Stimulated activated CD8-positive, alpha-beta memory T cell treated with anti-CD3 and anti-CD28 coated beads, Interleukin-15, amount 100 ng/mL, for 24 hours (primary cell): ENCODE measurements around the gene PRKCQ.
"Not testable (repeated sequence)": the region's sequence is repeated elsewhere in the genome, so short reads cannot be mapped to it uniquely, and the experiment has no call there.

Source experiments
- DNase-seq: peaks from one replicate; pipeline ENCODE4 v3.0.0-alpha.2; 2020; ENCODE audit warnings: low read depth

Gene PRKCQ

DNA sequence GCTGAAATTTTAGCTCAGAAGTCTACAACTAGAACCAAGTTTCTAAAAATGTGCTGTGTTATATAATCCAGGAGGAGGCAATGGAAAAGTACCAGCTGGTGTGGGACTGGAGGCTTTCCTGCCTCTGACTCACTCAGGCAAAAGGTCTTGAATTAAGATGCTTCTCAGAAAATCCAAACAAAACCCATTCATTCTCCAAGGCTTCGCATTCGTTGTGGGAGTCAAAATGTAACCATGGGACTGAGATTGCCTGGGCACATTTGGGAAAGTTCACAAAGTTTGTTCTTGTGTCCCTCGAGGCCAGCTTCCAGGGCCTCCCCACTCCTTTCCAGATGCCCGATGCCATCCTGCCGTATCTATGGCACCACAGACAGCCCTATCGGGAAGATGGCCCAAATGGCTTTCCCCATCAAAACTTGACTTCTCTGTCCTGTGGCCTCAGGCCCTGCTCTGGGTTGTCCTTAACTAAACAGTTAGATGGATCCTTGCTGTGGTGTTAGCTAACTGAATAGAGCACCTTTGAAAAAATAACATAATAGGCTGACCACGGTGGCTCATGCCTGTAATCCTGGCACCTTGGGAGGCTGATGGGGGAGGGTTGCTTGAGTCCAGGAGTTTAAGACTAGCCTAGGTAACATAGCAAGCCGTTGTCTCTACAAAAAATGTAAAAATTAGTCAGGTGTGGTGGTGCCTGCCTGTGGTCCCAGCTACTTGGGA is 196.8 kb downstream of the PRKCQ start:
- DNase-seq, result no peak

DNA sequence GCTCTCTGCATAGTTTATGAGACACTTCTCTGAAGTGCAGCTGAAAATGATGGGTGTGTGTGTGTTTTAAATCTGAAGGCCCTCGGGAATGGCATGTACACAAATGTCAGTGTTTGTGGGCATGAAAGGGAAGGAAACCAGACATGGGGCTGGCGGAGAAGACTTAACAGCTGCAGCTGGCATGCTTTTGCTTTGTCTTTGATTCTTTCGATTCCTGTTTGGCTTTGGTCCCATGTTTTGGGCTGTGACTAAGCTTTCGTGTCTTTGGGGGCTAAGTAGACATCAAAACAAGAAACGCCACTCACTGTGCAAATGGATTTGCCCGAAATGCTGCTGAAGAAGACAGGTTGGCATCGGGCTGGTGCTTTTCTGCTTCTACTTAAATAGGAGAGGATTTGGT is 198.0 kb downstream of the PRKCQ start:
- DNase-seq, result no peak

DNA sequence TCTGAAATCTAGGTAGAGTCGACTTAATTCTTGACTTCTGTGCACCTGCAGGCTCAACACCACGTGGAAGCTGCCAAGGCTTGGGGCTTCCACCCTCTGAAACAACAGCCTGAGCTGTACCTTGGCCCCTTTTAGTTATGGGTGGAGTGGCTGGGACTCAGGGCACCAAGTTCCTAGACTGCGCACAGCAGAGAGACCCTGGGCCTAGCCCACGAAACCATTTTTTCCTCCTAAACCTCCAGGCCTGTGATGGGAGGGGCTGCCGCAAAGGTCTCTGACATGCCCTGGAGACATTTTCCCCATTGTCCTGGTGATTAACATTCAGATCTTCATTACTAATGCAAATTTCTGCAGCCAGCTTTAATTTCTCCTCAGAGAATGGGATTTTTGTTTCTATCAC is 199.6 kb downstream of the PRKCQ start:
- not testable (repeated sequence) for DNase-seq

DNA sequence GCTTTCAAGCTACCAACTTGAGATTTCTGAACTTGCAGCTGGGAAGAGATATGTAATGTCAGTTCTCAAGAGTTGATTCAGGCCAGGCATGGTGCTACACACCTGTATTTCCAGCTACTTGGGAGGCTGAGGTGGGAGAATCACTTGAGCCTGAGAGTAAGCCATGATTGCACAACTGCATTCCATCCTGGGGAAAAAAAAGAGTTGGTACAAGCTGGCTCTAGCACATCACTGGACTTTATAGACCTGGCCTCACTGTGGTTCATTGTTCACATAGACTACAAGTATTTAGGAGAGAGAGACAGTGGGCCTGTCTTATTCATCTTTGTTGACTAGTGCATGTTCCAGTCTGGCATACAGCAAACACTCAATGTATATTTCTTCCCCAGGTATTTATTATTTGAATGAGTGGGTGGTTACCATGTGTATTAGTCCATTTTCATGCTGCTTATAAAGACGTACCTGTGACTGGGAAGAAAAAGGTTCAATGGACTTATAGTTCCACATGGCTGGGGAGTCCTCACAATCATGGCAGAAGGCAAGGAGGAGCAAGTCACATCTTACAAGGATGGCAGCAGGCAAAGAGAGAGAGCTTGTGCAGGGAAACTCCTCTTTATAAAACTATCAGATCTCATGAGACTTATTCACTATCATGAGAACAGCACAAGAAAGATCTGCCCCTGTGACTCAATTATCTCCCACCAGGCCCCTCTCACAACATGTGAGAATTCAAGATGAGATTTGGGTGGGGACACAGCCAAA is 200.9 kb downstream of the PRKCQ start:
- DNase-seq, result no peak
